B cell (primary cell): ENCODE measurements around the gene USP12. TPM values are rescaled to one million over a fixed set of nuclear protein-coding genes. Genes with fewer than 3 reads are reported as not detected.

Experiments used
- ATAC-seq: fragments of 200-7000 bp; cut with Tn5 transposase; one replicate; pipeline ENCODE4 v1.10.0; 2021; ENCODE audit warnings: low read depth, mild to moderate bottlenecking, moderate number of reproducible peaks, moderate library complexity
- CTCF ChIA-PET: fragments of 350-600 bp; sonication (Branson Sonifier 250); formaldehyde crosslinking; loops from one replicate; lab custom pipeline; 2021; ENCODE audit warnings: antibody characterized with exemption, inconsistent platforms; lab: Charles Lee
- POLR2A ChIA-PET: fragments of 350-600 bp; sonication (Branson Sonifier 250); formaldehyde crosslinking; loops from one replicate; lab custom pipeline; 2021; ENCODE audit warnings: antibody characterized with exemption; lab: Charles Lee
- DNase-seq: peaks from one replicate; pipeline ENCODE4 v3.0.0; 2013
- H2AFZ ChIP-seq: 2 replicates; pipeline ENCODE4 v1.6.1; 2012; ENCODE audit warnings: mild to moderate bottlenecking, low read depth, low read length; ENCODE audit not compliant: insufficient read depth, poor library complexity, severe bottlenecking
- H3K27ac ChIP-seq, 2 donors: 1 replicate in 1 of 2; 2 replicates in 1 of 2; pipeline ENCODE4 v1.5.1; 2012 to 2013; ENCODE audit warnings: low read length in 2 of 2, mild to moderate bottlenecking in 2 of 2, moderate library complexity in 1 of 2
- H3K27me3 ChIP-seq, 4 experiments: fragments of 200-600 bp in 1 of 4; sonication (generic) in 1 of 4; replicated peaks in 1 of 4; 1 replicate in 2 of 4; 2 replicates in 2 of 4; pipeline versions ENCODE4 v1.6.1 to v1.7.0; 2013 to 2016; ENCODE audit warnings: low read length in 3 of 4, mild to moderate bottlenecking in 2 of 4, mixed read lengths in 1 of 4, moderate library complexity in 1 of 4; ENCODE audit not compliant: insufficient read depth in 4 of 4, control insufficient read depth in 3 of 4; ENCODE audit errors: control extremely low read depth in 1 of 4
- H3K36me3 ChIP-seq, 2 experiments: replicated peaks in 1 of 2; 1 replicate in 1 of 2; 2 replicates in 1 of 2; pipeline versions ENCODE4 v1.6.1 to v1.7.1; 2013; ENCODE audit warnings: low read length in 1 of 2; ENCODE audit not compliant: insufficient read depth in 2 of 2, control insufficient read depth in 1 of 2; ENCODE audit errors: control extremely low read depth in 1 of 2, extremely low read depth in 1 of 2
- H3K4me1 ChIP-seq, 2 donors: fragments of 200-600 bp in 1 of 2; sonication (generic) in 1 of 2; 1 replicate in 1 of 2; 2 replicates in 1 of 2; pipeline versions ENCODE4 v1.5.1 to v1.6.1; 2013 to 2017; ENCODE audit warnings: low read length in 2 of 2; ENCODE audit not compliant: control insufficient read depth in 2 of 2, insufficient read depth in 2 of 2
- H3K4me2 ChIP-seq: replicated peaks from 2 replicates; pipeline ENCODE3; 2012; ENCODE audit warnings: mild to moderate bottlenecking, low read depth, low read length; ENCODE audit not compliant: poor library complexity, severe bottlenecking
- H3K4me3 ChIP-seq, 5 experiments: fragments of 200-600 bp in 1 of 5; sonication (generic) in 1 of 5; 1 replicate in 3 of 5; 2 replicates in 2 of 5; pipeline versions ENCODE4 v1.5.1 to v1.7.0; 2011 to 2016; ENCODE audit warnings: low read length in 4 of 5, mild to moderate bottlenecking in 4 of 5, low read depth in 2 of 5, control low read depth in 1 of 5, moderate library complexity in 1 of 5; ENCODE audit not compliant: insufficient read depth in 1 of 5; ENCODE audit errors: control extremely low read depth in 1 of 5, extremely low read depth in 1 of 5
- H3K79me2 ChIP-seq: fragments of 200-600 bp; sonication (generic); one replicate; pipeline ENCODE4 v1.6.0; 2016; ENCODE audit warnings: low read length; ENCODE audit not compliant: control insufficient read depth, insufficient read depth
- H3K9ac ChIP-seq: fragments of 200-600 bp; sonication (generic); 2 replicates; pipeline ENCODE4 v1.6.1; 2017; ENCODE audit warnings: mild to moderate bottlenecking, low read length, moderate library complexity
- H3K9me3 ChIP-seq, 3 donors: one replicate each; pipeline versions ENCODE4 v1.6.1 to v1.7.1; 2013; ENCODE audit warnings: low read length in 2 of 3; ENCODE audit not compliant: control insufficient read depth in 2 of 3, insufficient read depth in 1 of 3; ENCODE audit errors: control extremely low read depth in 1 of 3
- H4K20me1 ChIP-seq: 2 replicates; pipeline ENCODE4 v1.6.0; 2012; ENCODE audit warnings: mild to moderate bottlenecking, low read length; ENCODE audit not compliant: insufficient read depth, control insufficient read depth, poor library complexity, severe bottlenecking
- H3K27ac Mint-ChIP-seq: one replicate; pipeline ENCODE4 v1.8.0; 2021; ENCODE audit warnings: mixed read lengths
- H3K27me3 Mint-ChIP-seq: one replicate; pipeline ENCODE4 v1.8.0; 2021; ENCODE audit warnings: mixed read lengths
- H3K4me1 Mint-ChIP-seq: one replicate; pipeline ENCODE4 v1.8.0; 2021; ENCODE audit warnings: mixed read lengths
- H3K4me3 Mint-ChIP-seq: one replicate; pipeline ENCODE4 v1.8.0; 2021; ENCODE audit warnings: mixed read lengths
- H3K9me3 Mint-ChIP-seq: one replicate; pipeline ENCODE4 v1.8.0; 2022; ENCODE audit warnings: mixed read lengths; ENCODE audit not compliant: insufficient read depth
- CTCF ChIP-seq: fragments of 200-600 bp; IDR thresholded peaks from one replicate; pipeline ENCODE4 v1.8.0; 2022; ENCODE audit warnings: antibody characterized with exemption, mild to moderate bottlenecking
- EZH2 ChIP-seq: IDR thresholded peaks from 2 replicates; pipeline ENCODE4 v1.6.1; 2012; ENCODE audit warnings: borderline replicate concordance, low read depth, mild to moderate bottlenecking, moderate library complexity, low read length; ENCODE audit not compliant: insufficient read depth, poor library complexity, severe bottlenecking
- WGBS: methylation state at CpG from one replicate; pipeline ENCODE4 v1.1.5; 2013; ENCODE audit warnings: missing lambda C conversion rate; ENCODE audit not compliant: insufficient coverage; 5-methylcytosine and 5-hydroxymethylcytosine counted together
- intact Hi-C: fragments of 100-400 bp; cut with micrococcal nuclease; formaldehyde crosslinking; loops from one replicate; pipeline ENCODE4 v1.10.0; 2022
- polyA plus RNA-seq: library from polyadenylated mRNA; depleted of rRNA; stranded (reverse); fragments of >200 nt; gene quantifications from 2 replicates; pipeline ENCODE4 v1.2.3, GENCODE V29; 2012
- total RNA-seq, 2 donors: library from RNA; stranded (reverse); fragments of 120-200 nt in 1 of 2; gene quantifications; 1 replicate in 1 of 2; 2 replicates in 1 of 2; pipeline versions ENCODE4 v1.2.3 to v1.2.4, GENCODE V29; 2013 to 2022

USP12 gene
- total and polyA plus RNA-seq, 2 donors (not counting 1 experiment from before 2014, with no cell fraction given) = 21.7 to 46.3 TPM

- H4K20me1 ChIP-seq = no peaks in the 10 kb centered on the region
- no peaks in the 10 kb centered on the region for H3K79me2 ChIP-seq
- H3K36me3 ChIP-seq = no peaks in the 10 kb centered on the region
- no peak overlapping the region for H3K27ac Mint-ChIP-seq
- 96% methylated on average over 2 of the region's 3 CpGs for WGBS
- H2AFZ ChIP-seq = no peak overlapping the region
- H3K4me2 ChIP-seq = no peak overlapping the region
- no peak overlapping the region for H3K4me3 Mint-ChIP-seq
- DNase-seq (no peak), ATAC-seq (no peak)
- peaks cover 10% of the 10 kb centered on the region for H3K27me3 Mint-ChIP-seq
- H3K9me3 ChIP-seq = peaks cover 0 to 5% (median 0%) of the 10 kb centered on the region in 3 donors
- no peaks in the 10 kb centered on the region for H3K9me3 Mint-ChIP-seq
- H3K9ac ChIP-seq = no peak overlapping the region
- CTCF ChIA-PET = interaction anchor here (1.5 kb wide), 1 partner anchor 214 kb away, joined by 3 read pairs; no protein-coding TSS in a partner anchor
- no peak for TF ChIP-seq EZH2
- POLR2A ChIA-PET = no interaction called here
- no peaks in the 10 kb centered on the region for H3K4me1 Mint-ChIP-seq
- intact Hi-C loops = no loop called here
- peaks cover 0 to 18% (median 1%) of the 10 kb centered on the region in 4 experiments for H3K27me3 ChIP-seq
- no peak overlapping the region for H3K27ac ChIP-seq
- H3K4me3 ChIP-seq = no peak overlapping the region
- H3K4me1 ChIP-seq = no peaks in the 10 kb centered on the region
Observed at GRCh38 chr13:27199211-27199610, 27.6 kb upstream of the USP12 start.

DNA sequence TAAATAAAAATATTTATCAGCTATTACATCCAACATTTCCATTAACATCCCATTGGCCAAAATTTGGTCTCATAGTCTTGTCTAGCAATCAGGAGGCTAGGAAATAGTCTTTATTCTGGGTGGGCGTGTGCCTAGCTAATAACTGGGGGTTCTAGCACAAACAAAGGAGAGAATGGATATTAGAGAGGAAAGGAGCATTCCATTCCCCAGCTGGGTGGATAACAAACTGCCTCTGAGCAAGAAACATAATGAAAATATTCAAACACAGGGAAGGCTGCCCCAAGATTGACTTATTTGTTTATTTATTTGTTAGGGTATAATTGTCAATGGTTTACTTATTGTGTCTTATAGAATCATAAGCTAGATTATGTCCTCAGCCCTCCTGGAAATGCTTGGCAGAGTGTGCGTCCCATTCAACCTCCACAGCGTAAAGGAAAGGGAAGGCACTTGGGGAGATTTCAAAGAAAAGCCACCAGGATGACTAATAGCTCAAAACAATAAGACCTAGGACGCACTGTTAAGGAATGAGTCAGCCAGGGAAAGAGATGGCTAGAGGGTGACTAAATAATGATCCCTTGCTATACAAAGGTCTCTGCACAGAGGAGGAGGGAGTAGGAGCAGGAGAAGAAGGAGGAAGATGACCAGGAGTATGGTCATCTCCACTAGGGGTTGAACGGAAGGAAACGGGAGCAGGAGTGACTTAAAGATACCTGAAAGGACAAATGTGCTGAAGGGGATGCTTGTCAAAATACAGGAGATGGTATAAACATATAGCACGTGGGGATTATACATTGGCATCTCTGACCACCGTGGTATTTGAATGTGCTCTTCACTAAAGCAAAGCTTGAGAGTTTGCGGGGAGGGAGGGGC lies 23.5 kb upstream of the USP12 start:
- POLR2A ChIA-PET = no interaction called here
- TF ChIP-seq CTCF = no peak
- no peaks in the 10 kb centered on the region for H3K79me2 ChIP-seq
- Mint-ChIP-seq H3K27ac (no peak overlapping the region), H3K4me3 (no peak overlapping the region), H3K27me3 (peaks cover 12% of the 10 kb centered on the region), H3K4me1 (peaks cover 5% of the 10 kb centered on the region), H3K9me3 (no peaks in the 10 kb centered on the region)
- intact Hi-C loops = no loop called here
- peaks cover 4 to 5% of the 10 kb centered on the region in 2 donors for H3K4me1 ChIP-seq
- no peaks in the 10 kb centered on the region for H3K36me3 ChIP-seq
- H3K9ac ChIP-seq = no peak overlapping the region
- no peaks in the 10 kb centered on the region for H4K20me1 ChIP-seq
- no peak overlapping the region for H3K4me2 ChIP-seq
- 90% methylated on average over 3 of the region's 9 CpGs for WGBS
- no peak for ATAC-seq
- CTCF ChIA-PET = interaction anchor here (1.0 to 1.8 kb wide), 3 partner anchors 9 to 65 kb away, joined by 3 to 4 read pairs (median 4); no protein-coding TSS in a partner anchor
- H2AFZ ChIP-seq = no peak overlapping the region
- H3K27me3 ChIP-seq = peaks cover 0 to 18% (median 2%) of the 10 kb centered on the region in 4 experiments
- no peak overlapping the region for H3K4me3 ChIP-seq
- peaks cover 0 to 5% (median 0%) of the 10 kb centered on the region in 3 donors for H3K9me3 ChIP-seq
- H3K27ac ChIP-seq = no peak overlapping the region
- no peak for DNase-seq
